Smooth muscle cell (in vitro differentiated cells): ENCODE measurements around the gene MST1. TPM values are rescaled to one million over a fixed set of nuclear protein-coding genes. Genes with fewer than 3 reads are reported as not detected.

Experiments
- DNase-seq: peaks from one replicate; lab custom pipeline; 2025; ENCODE audit not compliant: unreplicated experiment; lab: John Stamatoyannopoulos, UW
- H2AFZ ChIP-seq: fragments of 200-600 bp; sonication (generic); 2 replicates; pipeline ENCODE4 v1.6.0; 2016; ENCODE audit warnings: antibody characterized with exemption, low read depth, mild to moderate bottlenecking
- H3F3A ChIP-seq: fragments of 200-600 bp; sonication (generic); 2 replicates; pipeline ENCODE4 v1.6.0; 2017; ENCODE audit warnings: antibody characterized with exemption, low read depth
- H3K27ac ChIP-seq: fragments of 200-600 bp; sonication (generic); 2 replicates; pipeline ENCODE4 v1.5.1; 2016; ENCODE audit warnings: low read depth, mild to moderate bottlenecking
- H3K27me3 ChIP-seq: fragments of 200-600 bp; sonication (generic); 2 replicates; pipeline ENCODE4 v1.6.1; 2016; ENCODE audit warnings: low read depth, mild to moderate bottlenecking
- H3K36me3 ChIP-seq: fragments of 200-600 bp; sonication (generic); 2 replicates; pipeline ENCODE4 v1.5.1; 2016; ENCODE audit warnings: low read depth
- H3K4me1 ChIP-seq: fragments of 200-600 bp; sonication (generic); 2 replicates; pipeline ENCODE4 v1.5.1; 2016; ENCODE audit warnings: low read depth
- H3K4me2 ChIP-seq: fragments of 200-600 bp; sonication (generic); 2 replicates; pipeline ENCODE4 v1.6.0; 2016; ENCODE audit warnings: mild to moderate bottlenecking
- H3K4me3 ChIP-seq: fragments of 200-600 bp; sonication (generic); 2 replicates; pipeline ENCODE4 v1.5.1; 2016; ENCODE audit warnings: mild to moderate bottlenecking
- H3K79me2 ChIP-seq: fragments of 200-600 bp; sonication (generic); 2 replicates; pipeline ENCODE4 v1.6.0; 2016; ENCODE audit warnings: low read depth, mild to moderate bottlenecking
- H3K9ac ChIP-seq: fragments of 200-600 bp; sonication (generic); 2 replicates; pipeline ENCODE4 v1.6.0; 2016; ENCODE audit warnings: low read depth
- H3K9me3 ChIP-seq: fragments of 200-600 bp; sonication (generic); replicated peaks from 2 replicates; pipeline ENCODE4 v1.5.1; 2016; ENCODE audit warnings: low read depth
- H4K20me1 ChIP-seq: fragments of 200-600 bp; sonication (generic); 2 replicates; pipeline ENCODE4 v1.6.0; 2016; ENCODE audit warnings: low read depth
- WGBS: methylation state at CpG from one replicate; pipeline ENCODE4 v1.1.7; 2016; ENCODE audit warnings: low lambda C conversion rate; 5-methylcytosine and 5-hydroxymethylcytosine counted together
- polyA plus RNA-seq: library from polyadenylated mRNA; unstranded; fragments of >200 nt; fragmentation: Nextera tagmentation; extraction: Ambion mirVana; gene quantifications from 2 replicates; pipeline ENCODE4 v1.2.1, GENCODE V29; 2016
- total RNA-seq: library from RNA; depleted of rRNA; stranded (reverse); fragments of >200 nt; gene quantifications from 2 replicates; pipeline ENCODE4 v1.2.3, GENCODE V29; 2014
- TF ChIP-seq, protein P1 (sequence below): fragments of 200-600 bp; sonication (generic); IDR thresholded peaks from 2 replicates; pipeline ENCODE4 v1.5.1; 2017; ENCODE audit warnings: borderline replicate concordance, mild to moderate bottlenecking, antibody characterized with exemption; ENCODE audit not compliant: insufficient read depth, poor library complexity, severe bottlenecking

Gene MST1
- total and polyA plus RNA-seq, 2 experiments from 2014 or later = 18.7 to 22.9 TPM

DNA sequence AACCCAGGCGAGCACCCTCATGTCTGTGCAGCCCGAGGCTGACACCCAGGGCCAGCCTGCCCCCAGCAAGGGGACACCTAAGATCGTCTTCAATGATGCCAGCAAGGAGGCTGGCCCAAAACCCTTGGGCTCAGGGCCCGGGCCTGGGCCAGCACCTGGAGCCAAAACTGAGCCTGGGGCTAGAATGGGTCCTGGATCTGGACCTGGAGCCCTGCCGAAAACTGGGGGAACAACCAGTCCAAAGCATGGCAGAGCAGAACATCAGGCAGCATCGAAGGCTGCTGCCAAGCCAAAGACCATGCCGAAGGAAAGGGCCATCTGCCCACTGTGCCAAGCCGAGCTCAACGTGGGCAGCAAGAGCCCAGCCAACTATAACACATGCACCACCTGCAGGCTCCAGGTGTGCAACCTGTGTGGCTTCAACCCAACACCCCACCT, 46.5 kb downstream of the MST1 start:
- Histone ChIP-seq H3K27me3 (no peaks in the 10 kb centered on the region), H3K9ac (no peak overlapping the region), H3K4me1 (no peaks in the 10 kb centered on the region), H3K36me3 (no peaks in the 10 kb centered on the region), H3K27ac (no peak overlapping the region), H4K20me1 (no peaks in the 10 kb centered on the region), H3F3A (no peaks in the 10 kb centered on the region), H3K79me2 (no peaks in the 10 kb centered on the region), H3K4me2 (no peak overlapping the region), H3K9me3 (no peaks in the 10 kb centered on the region), H3K4me3 (no peak overlapping the region), H2AFZ (no peak overlapping the region)
- TF ChIP-seq, protein P1, sequence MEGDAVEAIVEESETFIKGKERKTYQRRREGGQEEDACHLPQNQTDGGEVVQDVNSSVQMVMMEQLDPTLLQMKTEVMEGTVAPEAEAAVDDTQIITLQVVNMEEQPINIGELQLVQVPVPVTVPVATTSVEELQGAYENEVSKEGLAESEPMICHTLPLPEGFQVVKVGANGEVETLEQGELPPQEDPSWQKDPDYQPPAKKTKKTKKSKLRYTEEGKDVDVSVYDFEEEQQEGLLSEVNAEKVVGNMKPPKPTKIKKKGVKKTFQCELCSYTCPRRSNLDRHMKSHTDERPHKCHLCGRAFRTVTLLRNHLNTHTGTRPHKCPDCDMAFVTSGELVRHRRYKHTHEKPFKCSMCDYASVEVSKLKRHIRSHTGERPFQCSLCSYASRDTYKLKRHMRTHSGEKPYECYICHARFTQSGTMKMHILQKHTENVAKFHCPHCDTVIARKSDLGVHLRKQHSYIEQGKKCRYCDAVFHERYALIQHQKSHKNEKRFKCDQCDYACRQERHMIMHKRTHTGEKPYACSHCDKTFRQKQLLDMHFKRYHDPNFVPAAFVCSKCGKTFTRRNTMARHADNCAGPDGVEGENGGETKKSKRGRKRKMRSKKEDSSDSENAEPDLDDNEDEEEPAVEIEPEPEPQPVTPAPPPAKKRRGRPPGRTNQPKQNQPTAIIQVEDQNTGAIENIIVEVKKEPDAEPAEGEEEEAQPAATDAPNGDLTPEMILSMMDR = no peak
- DNase-seq = no peak
- 85% methylated on average over 9 of the region's 9 CpGs for WGBS

DNA sequence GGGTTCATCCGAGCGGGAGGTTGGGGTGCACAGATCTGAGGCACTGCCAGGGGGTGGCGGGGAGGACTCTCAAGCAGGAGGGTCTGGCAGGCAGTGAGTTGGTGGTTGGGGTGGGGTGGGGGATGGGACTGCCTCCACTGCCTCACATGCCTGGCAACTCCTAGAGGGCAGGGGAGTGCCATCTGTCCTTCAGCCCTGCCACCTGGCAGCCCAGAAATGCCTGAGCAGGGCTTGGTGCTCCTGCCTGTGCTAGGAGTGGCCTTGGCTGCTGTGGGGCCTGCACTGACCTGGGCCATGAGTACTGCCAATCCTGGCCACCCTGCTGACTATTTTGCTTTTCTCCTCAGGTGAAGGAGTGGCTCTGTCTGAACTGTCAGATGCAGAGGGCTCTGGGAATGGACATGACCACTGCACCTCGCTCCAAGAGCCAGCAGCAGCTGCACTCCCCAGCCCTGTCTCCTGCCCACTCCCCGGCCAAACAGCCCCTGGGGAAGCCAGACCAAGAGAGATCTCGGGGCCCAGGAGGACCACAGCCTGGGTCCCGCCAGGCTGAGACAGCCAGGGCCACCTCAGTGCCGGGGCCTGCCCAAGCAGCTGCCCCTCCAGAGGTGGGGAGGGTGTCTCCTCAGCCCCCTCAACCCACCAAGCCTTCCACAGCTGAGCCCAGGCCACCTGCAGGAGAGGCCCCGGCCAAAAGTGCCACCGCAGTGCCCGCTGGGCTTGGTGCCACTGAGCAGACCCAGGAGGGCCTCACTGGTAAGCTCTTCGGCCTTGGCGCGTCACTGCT, 47.2 kb downstream of the MST1 start:
- no peak overlapping the region for H3K4me3 ChIP-seq
- no peak overlapping the region for H3K9ac ChIP-seq
- no peaks in the 10 kb centered on the region for H3K27me3 ChIP-seq
- 95% methylated on average over 14 of the region's 14 CpGs for WGBS
- no peaks in the 10 kb centered on the region for H3K79me2 ChIP-seq
- no peaks in the 10 kb centered on the region for H4K20me1 ChIP-seq
- no peaks in the 10 kb centered on the region for H3K4me1 ChIP-seq
- no peak overlapping the region for H3K27ac ChIP-seq
- DNase-seq = no peak
- no peaks in the 10 kb centered on the region for H3K36me3 ChIP-seq
- H2AFZ ChIP-seq = no peak overlapping the region
- TF ChIP-seq, protein P1 = no peak
- no peak overlapping the region for H3K4me2 ChIP-seq
- H3F3A ChIP-seq = no peaks in the 10 kb centered on the region
- H3K9me3 ChIP-seq = no peaks in the 10 kb centered on the region

DNA sequence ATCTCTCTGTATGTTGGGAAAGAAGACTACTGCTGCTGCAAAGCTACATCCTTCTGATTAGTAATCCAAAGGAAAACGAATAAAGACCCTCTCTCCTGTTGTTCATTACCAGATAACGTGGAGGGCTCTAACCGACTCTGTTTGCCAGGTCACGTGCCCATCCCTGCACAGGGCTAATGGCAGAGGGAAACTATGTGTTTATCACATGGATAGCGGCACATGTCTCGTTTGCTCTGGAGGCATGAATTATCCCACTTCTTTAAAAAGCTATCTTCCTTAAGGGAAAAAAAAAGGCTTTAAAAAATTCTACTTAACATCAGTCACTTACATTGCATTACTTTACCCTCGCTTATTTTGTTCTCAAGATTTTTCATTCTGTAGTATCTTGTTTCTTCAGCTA, 48.0 kb downstream of the MST1 start:
- TF ChIP-seq, protein P1 = no peak
- no peak for DNase-seq

DNA sequence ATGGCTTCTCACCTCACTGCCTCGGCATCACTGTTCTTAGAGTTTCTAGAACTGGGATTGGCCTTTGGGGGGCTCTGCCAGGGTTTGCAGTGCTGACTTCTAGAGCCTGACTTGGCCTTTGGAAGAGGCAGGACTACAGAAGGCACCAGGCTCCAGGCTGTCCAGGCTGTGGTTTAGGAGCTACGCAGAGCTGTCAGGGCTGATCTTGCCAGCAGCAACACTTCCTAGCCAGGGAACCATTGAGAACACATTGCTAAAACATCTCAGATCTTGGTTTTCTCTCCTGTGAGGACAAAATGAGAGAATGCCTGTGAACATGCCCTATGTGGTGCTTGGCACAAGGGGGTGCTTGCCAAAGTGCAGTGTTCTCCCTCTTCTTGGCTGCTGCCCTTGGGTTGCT, 49.7 kb downstream of the MST1 start:
- Histone ChIP-seq H3K79me2 (no peaks in the 10 kb centered on the region), H3K27me3 (no peaks in the 10 kb centered on the region), H3K9ac (no peak overlapping the region), H3K4me3 (no peak overlapping the region), H3K4me2 (no peak overlapping the region), H3K36me3 (no peaks in the 10 kb centered on the region), H3K9me3 (no peaks in the 10 kb centered on the region), H3K27ac (no peak overlapping the region), H2AFZ (no peak overlapping the region), H3F3A (no peaks in the 10 kb centered on the region), H4K20me1 (no peaks in the 10 kb centered on the region), H3K4me1 (no peaks in the 10 kb centered on the region)
- no peak for DNase-seq
- WGBS = 84% methylated on average over 2 of the region's 2 CpGs
- TF ChIP-seq, protein P1 = no peak

More for the DNA sequence above, 48.0 kb downstream of the MST1 start:
- Histone ChIP-seq H3K36me3 (no peaks in the 10 kb centered on the region), H3K27me3 (no peaks in the 10 kb centered on the region), H3K4me1 (no peaks in the 10 kb centered on the region), H3K27ac (no peak overlapping the region), H3K4me3 (no peak overlapping the region), H3K9me3 (no peaks in the 10 kb centered on the region), H3F3A (no peaks in the 10 kb centered on the region), H2AFZ (no peak overlapping the region), H3K9ac (no peak overlapping the region), H3K4me2 (no peak overlapping the region), H3K79me2 (no peaks in the 10 kb centered on the region), H4K20me1 (no peaks in the 10 kb centered on the region)
- WGBS = 82% methylated on average over 7 of the region's 7 CpGs
